Thyroid gland (tissue), 4 donors: Measurements from ENCODE around the gene SV2B.

Experiments used
- POLR2A ChIP-seq, 2 donors: fragments of 450-650 bp; IDR thresholded peaks; one replicate each; pipeline ENCODE4 v1.6.1; 2017; ENCODE audit warnings: antibody characterized with exemption in 2 of 2, mild to moderate bottlenecking in 2 of 2, moderate library complexity in 1 of 2
- TF ChIP-seq, protein P1 (sequence below), 6 experiments: fragments of 200-600 bp in 3 of 6; fragments of 450-650 bp in 3 of 6; sonication (generic) in 3 of 6; IDR thresholded peaks; one replicate each; pipeline ENCODE4 v1.5.1; 2016 to 2019; ENCODE audit warnings: antibody characterized with exemption in 6 of 6, mild to moderate bottlenecking in 2 of 6, inconsistent platforms in 1 of 6, moderate library complexity in 1 of 6

DNA sequence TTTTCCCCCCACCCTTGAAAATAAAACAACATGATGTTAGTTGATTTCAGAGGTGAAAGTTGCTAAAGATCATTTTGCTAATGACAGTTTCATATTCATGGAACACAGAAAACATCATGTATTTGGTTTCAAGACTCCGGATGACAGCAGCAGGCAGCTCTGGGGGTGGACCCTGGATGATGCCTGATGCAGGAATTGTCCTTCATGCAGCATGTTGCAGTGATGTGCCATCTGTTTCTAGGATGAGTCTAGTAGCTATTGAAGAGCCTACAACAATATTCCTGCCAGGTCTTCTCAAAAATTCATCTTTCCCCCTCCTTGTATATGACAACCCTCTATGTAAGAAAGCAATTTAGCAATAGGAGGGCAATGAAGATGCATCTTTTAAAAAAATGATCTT, 108.3 kb downstream of the SV2B start:
- TF ChIP-seq, protein P1, sequence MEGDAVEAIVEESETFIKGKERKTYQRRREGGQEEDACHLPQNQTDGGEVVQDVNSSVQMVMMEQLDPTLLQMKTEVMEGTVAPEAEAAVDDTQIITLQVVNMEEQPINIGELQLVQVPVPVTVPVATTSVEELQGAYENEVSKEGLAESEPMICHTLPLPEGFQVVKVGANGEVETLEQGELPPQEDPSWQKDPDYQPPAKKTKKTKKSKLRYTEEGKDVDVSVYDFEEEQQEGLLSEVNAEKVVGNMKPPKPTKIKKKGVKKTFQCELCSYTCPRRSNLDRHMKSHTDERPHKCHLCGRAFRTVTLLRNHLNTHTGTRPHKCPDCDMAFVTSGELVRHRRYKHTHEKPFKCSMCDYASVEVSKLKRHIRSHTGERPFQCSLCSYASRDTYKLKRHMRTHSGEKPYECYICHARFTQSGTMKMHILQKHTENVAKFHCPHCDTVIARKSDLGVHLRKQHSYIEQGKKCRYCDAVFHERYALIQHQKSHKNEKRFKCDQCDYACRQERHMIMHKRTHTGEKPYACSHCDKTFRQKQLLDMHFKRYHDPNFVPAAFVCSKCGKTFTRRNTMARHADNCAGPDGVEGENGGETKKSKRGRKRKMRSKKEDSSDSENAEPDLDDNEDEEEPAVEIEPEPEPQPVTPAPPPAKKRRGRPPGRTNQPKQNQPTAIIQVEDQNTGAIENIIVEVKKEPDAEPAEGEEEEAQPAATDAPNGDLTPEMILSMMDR (IDR thresholded peaks at IDR 0.05): no peak
- TF ChIP-seq POLR2A (IDR thresholded peaks at IDR 0.05): no peak
